Natural killer cell (primary cell): ENCODE measurements around the gene GTSE1. TPM values are rescaled to one million over a fixed set of nuclear protein-coding genes. Genes with fewer than 3 reads are reported as not detected.

Experiments used
- ATAC-seq, 3 donors: fragments of 150-1000 bp in 2 of 3; fragments of 200-7000 bp in 1 of 3; cut with Tn5 transposase; 1 replicate in 1 of 3; 2 replicates in 2 of 3; pipeline ENCODE4 v1.10.0; 2021; ENCODE audit warnings: mild to moderate bottlenecking in 2 of 3, moderate library complexity in 2 of 3
- DNase-seq, 2 donors: peaks; one replicate each; pipeline versions ENCODE4 v3.0.0 to v3.0.0-alpha.2; 2013 to 2021; ENCODE audit warnings: mixed read lengths in 1 of 2
- H3K27ac ChIP-seq: one replicate; pipeline ENCODE4 v1.5.1; 2013; ENCODE audit warnings: mild to moderate bottlenecking, low read length
- H3K27me3 ChIP-seq: one replicate; pipeline ENCODE4 v1.6.1; 2013; ENCODE audit warnings: low read length; ENCODE audit not compliant: control insufficient read depth, insufficient read depth
- H3K36me3 ChIP-seq: one replicate; pipeline ENCODE4 v1.6.1; 2013; ENCODE audit warnings: low read length; ENCODE audit not compliant: control insufficient read depth, insufficient read depth
- H3K4me1 ChIP-seq: one replicate; pipeline ENCODE4 v1.6.1; 2013; ENCODE audit warnings: low read length; ENCODE audit not compliant: control insufficient read depth, insufficient read depth
- H3K4me3 ChIP-seq: one replicate; pipeline ENCODE4 v1.5.1; 2013; ENCODE audit warnings: low read length
- H3K9me3 ChIP-seq: one replicate; pipeline ENCODE4 v1.6.1; 2013; ENCODE audit warnings: low read length; ENCODE audit not compliant: control insufficient read depth, insufficient read depth
- H3K27ac Mint-ChIP-seq, 2 donors: one replicate each; pipeline ENCODE4 v1.8.0; 2022; ENCODE audit warnings: mild to moderate bottlenecking in 2 of 2, mixed read lengths in 2 of 2, moderate library complexity in 1 of 2
- H3K27me3 Mint-ChIP-seq, 2 donors: one replicate each; pipeline ENCODE4 v1.8.0; 2022; ENCODE audit warnings: low read depth in 2 of 2, mixed read lengths in 2 of 2
- H3K36me3 Mint-ChIP-seq: one replicate; pipeline ENCODE4 v1.8.0; 2022; ENCODE audit warnings: mixed read lengths
- H3K4me1 Mint-ChIP-seq, 2 donors: one replicate each; pipeline ENCODE4 v1.8.0; 2022; ENCODE audit warnings: mixed read lengths in 2 of 2
- H3K4me3 Mint-ChIP-seq: one replicate; pipeline ENCODE4 v1.8.0; 2022; ENCODE audit warnings: mild to moderate bottlenecking, moderate library complexity, mixed read lengths
- H3K9me3 Mint-ChIP-seq, 2 donors: one replicate each; pipeline ENCODE4 v1.8.0; 2022; ENCODE audit warnings: mixed read lengths in 2 of 2
- WGBS: methylation state at CpG from one replicate; pipeline ENCODE4 v1.1.7; 2013; ENCODE audit warnings: missing lambda C conversion rate; ENCODE audit not compliant: insufficient coverage; 5-methylcytosine and 5-hydroxymethylcytosine counted together
- intact Hi-C: fragments of 100-400 bp; cut with micrococcal nuclease; formaldehyde crosslinking; loops from one replicate; pipeline ENCODE4 v1.14.2; 2022
- total RNA-seq, 4 donors: library from RNA; stranded (reverse); fragments of 120-200 nt in 1 of 4; gene quantifications; one replicate each; pipeline versions ENCODE4 v1.2.3 to v1.2.4, GENCODE V29; 2013 to 2022
- TF ChIP-seq, protein P1 (sequence below): fragments of 200-600 bp; IDR thresholded peaks from one replicate; pipeline ENCODE4 v1.8.0; 2022; ENCODE audit warnings: antibody characterized with exemption

GTSE1 gene
- total RNA-seq, 3 donors from 2014 or later (not counting 1 experiment from before 2014, with no cell fraction given) = 2.7 to 4.0 (median 2.9) TPM

DNA sequence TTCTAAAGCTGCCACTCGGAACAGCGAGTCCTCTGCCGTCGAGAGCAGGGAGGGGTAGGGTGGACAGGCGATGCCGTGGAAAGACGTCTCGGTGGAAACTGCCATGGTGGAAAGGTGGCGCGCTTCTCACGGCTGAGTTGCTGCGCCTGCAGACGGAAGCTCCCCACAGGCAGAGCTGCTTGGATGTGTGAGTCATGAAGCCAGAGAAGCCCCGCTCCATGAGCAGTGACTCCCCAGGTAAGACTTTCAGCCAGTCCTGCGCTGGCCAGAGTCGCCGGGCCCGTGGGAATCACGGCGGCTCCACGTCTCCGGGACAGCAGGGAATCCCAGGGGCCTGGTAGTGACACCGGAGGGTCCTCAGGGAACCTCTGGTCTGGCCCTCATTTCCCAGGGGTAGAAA, 34.8 kb downstream of the GTSE1 start:
- TF ChIP-seq, protein P1, sequence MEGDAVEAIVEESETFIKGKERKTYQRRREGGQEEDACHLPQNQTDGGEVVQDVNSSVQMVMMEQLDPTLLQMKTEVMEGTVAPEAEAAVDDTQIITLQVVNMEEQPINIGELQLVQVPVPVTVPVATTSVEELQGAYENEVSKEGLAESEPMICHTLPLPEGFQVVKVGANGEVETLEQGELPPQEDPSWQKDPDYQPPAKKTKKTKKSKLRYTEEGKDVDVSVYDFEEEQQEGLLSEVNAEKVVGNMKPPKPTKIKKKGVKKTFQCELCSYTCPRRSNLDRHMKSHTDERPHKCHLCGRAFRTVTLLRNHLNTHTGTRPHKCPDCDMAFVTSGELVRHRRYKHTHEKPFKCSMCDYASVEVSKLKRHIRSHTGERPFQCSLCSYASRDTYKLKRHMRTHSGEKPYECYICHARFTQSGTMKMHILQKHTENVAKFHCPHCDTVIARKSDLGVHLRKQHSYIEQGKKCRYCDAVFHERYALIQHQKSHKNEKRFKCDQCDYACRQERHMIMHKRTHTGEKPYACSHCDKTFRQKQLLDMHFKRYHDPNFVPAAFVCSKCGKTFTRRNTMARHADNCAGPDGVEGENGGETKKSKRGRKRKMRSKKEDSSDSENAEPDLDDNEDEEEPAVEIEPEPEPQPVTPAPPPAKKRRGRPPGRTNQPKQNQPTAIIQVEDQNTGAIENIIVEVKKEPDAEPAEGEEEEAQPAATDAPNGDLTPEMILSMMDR = no peak
- ATAC-seq (no peak), DNase-seq (no peak)
- Histone ChIP-seq H3K4me1 (peaks cover 14% of the 10 kb centered on the region), H3K4me3 (no peak overlapping the region), H3K27ac (no peak overlapping the region), H3K27me3 (no peaks in the 10 kb centered on the region), H3K36me3 (no peaks in the 10 kb centered on the region), H3K9me3 (no peaks in the 10 kb centered on the region)
- Mint-ChIP-seq H3K4me1 (peaks cover 5 to 10% of the 10 kb centered on the region in 2 donors), H3K4me3 (no peak overlapping the region), H3K27me3 (no peaks in the 10 kb centered on the region), H3K36me3 (no peaks in the 10 kb centered on the region), H3K27ac (no peak overlapping the region), H3K9me3 (no peaks in the 10 kb centered on the region)
- WGBS = 98% methylated on average over 23 of the region's 23 CpGs
- intact Hi-C loops = no loop called here

DNA sequence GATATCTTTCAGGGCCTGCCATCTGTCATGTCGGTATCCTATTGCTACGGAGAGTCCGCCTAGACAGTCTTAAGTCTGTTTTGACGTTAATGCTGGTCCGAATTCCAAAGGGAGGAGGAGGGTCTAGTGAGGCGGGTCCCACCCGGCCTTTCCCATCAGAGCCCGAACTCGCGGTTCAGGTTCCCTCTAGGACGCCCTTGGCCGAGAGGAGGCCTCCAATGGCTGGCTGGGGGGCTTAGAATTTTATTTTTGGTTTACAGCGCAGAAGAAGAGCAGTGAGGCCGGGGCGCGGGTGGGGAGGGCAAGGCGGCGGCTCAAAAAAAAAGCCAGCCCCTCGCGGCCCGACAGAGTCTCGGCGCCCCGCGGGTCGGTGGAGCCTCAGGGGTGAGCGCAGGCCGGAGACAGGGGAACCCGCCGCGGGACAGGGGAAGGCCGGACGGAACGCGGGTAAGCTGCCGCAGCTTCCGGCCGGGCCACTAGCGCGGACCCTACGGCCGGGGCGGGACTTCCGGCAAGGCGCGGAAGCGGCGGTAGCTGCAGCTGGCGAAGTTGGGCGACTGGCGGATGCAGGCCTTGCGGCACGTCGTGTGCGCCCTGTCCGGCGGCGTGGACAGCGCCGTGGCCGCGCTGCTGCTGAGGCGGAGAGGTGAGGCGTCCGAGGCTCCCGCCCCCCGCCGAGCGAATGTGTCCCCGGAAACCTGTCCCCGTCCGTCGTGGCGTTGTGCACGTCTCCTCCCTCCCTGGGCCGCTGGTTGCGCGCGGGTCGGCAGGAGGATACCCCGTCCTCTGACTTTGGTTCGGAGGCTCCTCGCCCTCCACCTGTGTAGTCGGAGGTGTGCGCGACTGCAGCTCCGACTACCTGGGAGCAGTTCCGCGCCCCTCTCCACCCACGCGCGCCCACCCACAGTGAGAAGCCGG, 38.8 kb downstream of the GTSE1 start, which contains the start of gene TRMU:
Gene TRMU, plus strand, starts transcription at position 514 of the 918 bp plus-strand sequence. Its CDS starts 51 bp downstream, at position 565.
- TF ChIP-seq, protein P1 = no peak
- 1% methylated on average over 90 of the region's 93 CpGs for WGBS

DNA sequence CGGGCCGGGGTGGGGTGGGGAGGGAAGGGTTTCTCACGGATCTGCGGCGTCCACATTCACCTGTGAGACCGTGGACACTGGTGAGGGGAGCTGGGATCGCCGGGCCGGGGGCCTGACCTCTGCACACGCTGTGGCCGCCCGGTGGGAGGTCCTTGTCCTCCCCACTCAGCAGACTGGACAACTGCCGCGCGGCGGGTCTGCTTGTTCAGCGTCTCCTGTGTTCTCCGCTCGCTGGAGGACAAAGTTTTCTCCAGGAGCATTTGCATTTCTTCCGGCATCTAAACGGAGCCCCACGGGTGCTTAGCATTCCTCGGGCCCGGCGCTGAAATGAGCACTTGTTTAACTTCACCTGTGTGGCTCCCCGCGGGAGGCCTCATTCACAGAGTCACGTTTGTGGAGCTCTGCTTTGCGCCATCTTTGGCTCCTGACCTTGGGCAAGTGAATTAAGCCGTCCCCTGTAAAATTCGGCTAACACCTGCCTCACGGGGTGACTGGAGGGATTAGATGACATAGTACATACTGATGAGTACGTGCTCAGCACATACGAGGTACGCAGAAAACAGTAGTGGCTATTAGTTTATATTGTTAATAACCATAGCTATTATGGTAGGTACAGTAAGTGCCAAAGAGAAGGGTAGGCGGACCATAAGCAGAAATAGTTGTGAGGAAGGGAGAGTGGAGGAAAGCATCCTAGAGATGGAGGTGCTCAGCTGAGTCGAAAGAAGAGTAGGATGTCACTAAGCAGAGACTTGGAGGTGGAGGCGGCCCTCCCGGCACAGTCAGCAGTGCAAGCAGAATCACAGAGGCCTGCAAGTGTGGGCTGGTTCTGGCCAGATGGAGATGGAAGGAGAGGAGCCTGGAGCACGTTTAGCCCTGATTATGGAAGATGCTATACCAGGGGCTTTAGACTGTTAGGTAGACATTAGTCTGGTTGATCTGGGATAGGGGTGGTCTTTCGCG, 39.7 kb downstream of the GTSE1 start:
- peak in 1 of 3 donors; percentile 9 for ATAC-seq
- H3K27me3 ChIP-seq = no peaks in the 10 kb centered on the region
- H3K9me3 Mint-ChIP-seq = no peaks in the 10 kb centered on the region
- H3K4me3 ChIP-seq = peak overlapping the region; percentile 94
- H3K27ac Mint-ChIP-seq = peak overlapping the region; percentile 83 to 96
- peak in 1 of 2 donors; percentile 32 for DNase-seq
- 16% methylated on average over 42 of the region's 42 CpGs for WGBS
- peaks cover 18% of the 10 kb centered on the region for H3K36me3 Mint-ChIP-seq
- H3K27ac ChIP-seq = no peak overlapping the region
- TF ChIP-seq, protein P1 = no peak
- H3K4me3 Mint-ChIP-seq = peak overlapping the region; percentile 96
- no peaks in the 10 kb centered on the region for H3K27me3 Mint-ChIP-seq
- H3K36me3 ChIP-seq = peaks cover 25% of the 10 kb centered on the region
- peaks cover 19% of the 10 kb centered on the region for H3K4me1 ChIP-seq
- intact Hi-C loops = no loop called here
- H3K9me3 ChIP-seq = no peaks in the 10 kb centered on the region
- H3K4me1 Mint-ChIP-seq = peaks cover 41 to 47% of the 10 kb centered on the region in 2 donors

More for the DNA sequence above, 38.8 kb downstream of the GTSE1 start, which contains the start of gene TRMU:
- DNase-seq (peak; percentile 76 to 85), ATAC-seq (peak; percentile 91 to 93 (median 93))
- Mint-ChIP-seq H3K9me3 (no peaks in the 10 kb centered on the region), H3K36me3 (peaks cover 18% of the 10 kb centered on the region), H3K27ac (peak within 1 kb of the TSS; percentile 90 to 96), H3K27me3 (no peaks in the 10 kb centered on the region), H3K4me1 (peaks cover 35 to 41% of the 10 kb centered on the region in 2 donors), H3K4me3 (peak within 1 kb of the TSS; percentile 96)
- Histone ChIP-seq H3K4me3 (peak within 1 kb of the TSS; percentile 94), H3K9me3 (no peaks in the 10 kb centered on the region), H3K27ac (peak within 1 kb of the TSS; percentile 82), H3K36me3 (peaks cover 20% of the 10 kb centered on the region), H3K4me1 (peaks cover 19% of the 10 kb centered on the region), H3K27me3 (no peaks in the 10 kb centered on the region)
- intact Hi-C loops = no loop called here
